NCI-H2107 treated with DMSO at 0.1 percent for 48 hours (cell line): ENCODE results near the gene SUGP1.

Source experiments
- DNase-seq: peaks from one replicate; lab custom pipeline; 2025; ENCODE audit not compliant: unreplicated experiment; lab: John Stamatoyannopoulos, UW

Gene SUGP1

GRCh38 chr19:19236173-19236572 lies 84.1 kb downstream of the SUGP1 start:
- no peak for DNase-seq

- no peak for DNase-seq
Measured at GRCh38 chr19:19234220-19234816, 86.0 kb downstream of the SUGP1 start.

GRCh38 chr19:19232261-19232721 lies 88.0 kb downstream of the SUGP1 start:
- no peak for DNase-seq

- no peak for DNase-seq
Measured at GRCh38 chr19:19230999-19231398, 89.3 kb downstream of the SUGP1 start.

- no peak for DNase-seq
Measured at GRCh38 chr19:19229701-19230100, 90.6 kb downstream of the SUGP1 start.

- no peak for DNase-seq
Measured at GRCh38 chr19:19227217-19227616, 93.1 kb downstream of the SUGP1 start.

- no peak for DNase-seq
Measured at GRCh38 chr19:19226663-19227062, 93.6 kb downstream of the SUGP1 start.

GRCh38 chr19:19226204-19226603 lies 94.1 kb downstream of the SUGP1 start:
- DNase-seq = no peak
